ENCODE data around the gene LRRC23.

Gene LRRC23

GRCh38 chr12:6950811-6951540 lies 46.4 kb downstream of the LRRC23 start, which contains the start of gene PTPN6:
Gene PTPN6, plus strand, starts transcription at chr12:6951356. Its CDS starts 157 bp downstream, at chr12:6951513.
- Histone ChIP-seq H3K9me3 (ENCODE audit: control insufficient read depth in 2 of 2, low read length in 2 of 2) (no peaks in the 10 kb centered on the region), H3K4me3 (ENCODE audit: low read length in 2 of 2) (peak within 1 kb of the TSS; percentile 62 to 76), H3K9ac (ENCODE audit: low read depth in 1 of 2, low read length in 2 of 2) (peak within 1 kb of the TSS; percentile 67 to 72), H3K27me3 (ENCODE audit: control insufficient read depth in 2 of 2, insufficient read depth in 2 of 2, low read length in 2 of 2) (no peaks in the 10 kb centered on the region), H3K36me3 (ENCODE audit: control insufficient read depth in 2 of 2, insufficient read depth in 2 of 2, low read length in 2 of 2) (peaks cover 4 to 19% of the 10 kb centered on the region in 2 donors), H3K4me1 (ENCODE audit: control insufficient read depth in 2 of 2, insufficient read depth in 2 of 2, low read length in 2 of 2) (peaks cover 31 to 44% of the 10 kb centered on the region in 2 donors), H3K27ac (ENCODE audit: low read depth in 2 of 2, low read length in 2 of 2) (peak within 1 kb of the TSS; percentile 79 to 91)

DNA sequence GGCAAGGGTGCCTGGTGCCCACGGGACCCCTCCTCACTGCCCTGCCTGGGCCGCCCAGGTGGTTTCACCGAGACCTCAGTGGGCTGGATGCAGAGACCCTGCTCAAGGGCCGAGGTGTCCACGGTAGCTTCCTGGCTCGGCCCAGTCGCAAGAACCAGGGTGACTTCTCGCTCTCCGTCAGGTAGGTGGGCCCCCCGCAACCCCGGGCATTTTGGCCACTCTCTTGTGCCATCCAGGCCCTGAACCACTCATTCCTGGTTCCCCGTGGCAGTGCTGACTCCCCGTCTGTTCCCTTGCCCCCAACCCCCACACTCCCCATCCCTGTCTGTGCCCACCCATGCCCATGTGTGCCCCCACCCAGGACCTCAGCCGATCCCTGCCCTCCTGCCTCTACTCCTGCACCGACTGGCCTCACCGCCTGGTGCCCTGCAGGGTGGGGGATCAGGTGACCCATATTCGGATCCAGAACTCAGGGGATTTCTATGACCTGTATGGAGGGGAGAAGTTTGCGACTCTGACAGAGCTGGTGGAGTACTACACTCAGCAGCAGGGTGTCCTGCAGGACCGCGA lies 47.0 kb downstream of the LRRC23 start:
- Histone ChIP-seq H3K9ac (ENCODE audit: low read depth in 1 of 2, low read length in 2 of 2) (peak overlapping the region; percentile 67 to 72), H3K4me3 (ENCODE audit: low read length in 2 of 2) (peak overlapping the region; percentile 62 to 76), H3K27me3 (ENCODE audit: control insufficient read depth in 2 of 2, insufficient read depth in 2 of 2, low read length in 2 of 2) (no peaks in the 10 kb centered on the region), H3K27ac (ENCODE audit: low read depth in 2 of 2, low read length in 2 of 2) (peak overlapping the region; percentile 79 to 91), H3K4me1 (ENCODE audit: control insufficient read depth in 2 of 2, insufficient read depth in 2 of 2, low read length in 2 of 2) (peaks cover 30 to 42% of the 10 kb centered on the region in 2 donors), H3K36me3 (ENCODE audit: control insufficient read depth in 2 of 2, insufficient read depth in 2 of 2, low read length in 2 of 2) (peaks cover 4 to 22% of the 10 kb centered on the region in 2 donors), H3K9me3 (ENCODE audit: control insufficient read depth in 2 of 2, low read length in 2 of 2) (no peaks in the 10 kb centered on the region)

DNA sequence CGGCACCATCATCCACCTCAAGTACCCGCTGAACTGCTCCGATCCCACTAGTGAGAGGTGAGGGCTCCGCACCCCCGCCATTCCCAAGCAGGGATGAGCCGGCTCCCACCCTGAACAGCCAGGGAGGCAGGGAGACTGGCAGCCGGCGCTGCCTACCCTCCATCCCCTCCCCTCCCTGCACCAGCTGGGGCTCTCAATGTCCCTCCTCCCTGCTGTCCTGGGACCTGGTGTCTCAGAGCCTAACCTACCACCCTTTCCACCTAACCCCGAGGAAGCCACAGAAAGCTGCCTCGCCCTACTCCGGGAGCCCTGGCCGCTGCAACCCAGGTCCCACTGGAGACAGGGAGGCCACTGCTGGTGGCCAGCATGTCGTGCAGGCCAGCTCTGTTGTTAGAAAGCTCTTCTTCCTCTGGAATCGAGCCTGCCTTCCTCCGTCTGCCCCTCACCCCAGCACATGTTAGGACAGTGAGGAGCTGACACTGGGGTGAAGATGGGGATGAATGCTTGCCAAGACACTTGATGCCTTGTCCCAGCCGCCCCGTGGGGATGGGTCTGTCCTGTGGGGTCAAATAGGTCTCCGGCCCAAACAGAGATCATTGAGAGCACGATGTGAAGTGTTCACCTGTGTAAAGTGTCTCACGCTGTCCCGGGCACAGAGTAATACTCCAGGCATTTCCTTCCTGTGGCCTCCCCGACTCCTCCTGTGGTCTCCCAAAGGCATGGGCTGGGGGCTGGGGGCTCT lies 47.7 kb downstream of the LRRC23 start:
- H3K27ac ChIP-seq (ENCODE audit: low read depth in 2 of 2, low read length in 2 of 2) = peak overlapping the region; percentile 79 to 91
- H3K36me3 ChIP-seq (ENCODE audit: control insufficient read depth in 2 of 2, insufficient read depth in 2 of 2, low read length in 2 of 2) = peaks cover 7 to 28% of the 10 kb centered on the region in 2 donors
- no peaks in the 10 kb centered on the region for H3K9me3 ChIP-seq (ENCODE audit: control insufficient read depth in 2 of 2, low read length in 2 of 2)
- no peaks in the 10 kb centered on the region for H3K27me3 ChIP-seq (ENCODE audit: control insufficient read depth in 2 of 2, insufficient read depth in 2 of 2, low read length in 2 of 2)
- peaks cover 24 to 41% of the 10 kb centered on the region in 2 donors for H3K4me1 ChIP-seq (ENCODE audit: control insufficient read depth in 2 of 2, insufficient read depth in 2 of 2, low read length in 2 of 2)
- peak overlapping the region; percentile 62 to 76 for H3K4me3 ChIP-seq (ENCODE audit: low read length in 2 of 2)
- H3K9ac ChIP-seq (ENCODE audit: low read depth in 1 of 2, low read length in 2 of 2) = peak overlapping the region; percentile 67 to 72

- Histone ChIP-seq H3K4me3 (ENCODE audit: low read length in 2 of 2) (peak overlapping the region; percentile 62 to 76), H3K9ac (ENCODE audit: low read depth in 1 of 2, low read length in 2 of 2) (peak overlapping the region; percentile 67 to 72), H3K9me3 (ENCODE audit: control insufficient read depth in 2 of 2, low read length in 2 of 2) (no peaks in the 10 kb centered on the region)
Measured at GRCh38 chr12:6952863-6953441, 48.3 kb downstream of the LRRC23 start.

GRCh38 chr12:6953442-6954315 lies 49.1 kb downstream of the LRRC23 start:
- Histone ChIP-seq H3K9ac (ENCODE audit: low read depth in 1 of 2, low read length in 2 of 2) (peak overlapping the region; percentile 67 to 72), H3K4me1 (ENCODE audit: control insufficient read depth in 2 of 2, insufficient read depth in 2 of 2, low read length in 2 of 2) (peaks cover 29 to 53% of the 10 kb centered on the region in 2 donors), H3K27ac (ENCODE audit: low read depth in 2 of 2, low read length in 2 of 2) (peak overlapping the region; percentile 79 to 91), H3K27me3 (ENCODE audit: control insufficient read depth in 2 of 2, insufficient read depth in 2 of 2, low read length in 2 of 2) (no peaks in the 10 kb centered on the region), H3K36me3 (ENCODE audit: control insufficient read depth in 2 of 2, insufficient read depth in 2 of 2, low read length in 2 of 2) (peaks cover 7 to 36% of the 10 kb centered on the region in 2 donors), H3K9me3 (ENCODE audit: control insufficient read depth in 2 of 2, low read length in 2 of 2) (no peaks in the 10 kb centered on the region), H3K4me3 (ENCODE audit: low read length in 2 of 2) (peak overlapping the region; percentile 62 to 76)

More at GRCh38 chr12:6952863-6953441, 48.3 kb downstream of the LRRC23 start:
- Histone ChIP-seq H3K4me1 (ENCODE audit: control insufficient read depth in 2 of 2, insufficient read depth in 2 of 2, low read length in 2 of 2) (peaks cover 23 to 47% of the 10 kb centered on the region in 2 donors), H3K36me3 (ENCODE audit: control insufficient read depth in 2 of 2, insufficient read depth in 2 of 2, low read length in 2 of 2) (peaks cover 7 to 32% of the 10 kb centered on the region in 2 donors), H3K27me3 (ENCODE audit: control insufficient read depth in 2 of 2, insufficient read depth in 2 of 2, low read length in 2 of 2) (no peaks in the 10 kb centered on the region), H3K27ac (ENCODE audit: low read depth in 2 of 2, low read length in 2 of 2) (peak overlapping the region; percentile 79 to 91)

- Histone ChIP-seq H3K27ac (ENCODE audit: low read depth in 2 of 2, low read length in 2 of 2) (peak overlapping the region; percentile 43 to 72), H3K9ac (ENCODE audit: low read depth in 1 of 2, low read length in 2 of 2) (peak overlapping the region in 1 of 2 donors; percentile 17), H3K4me1 (ENCODE audit: control insufficient read depth in 2 of 2, insufficient read depth in 2 of 2, low read length in 2 of 2) (peaks cover 26 to 49% of the 10 kb centered on the region in 2 donors), H3K36me3 (ENCODE audit: control insufficient read depth in 2 of 2, insufficient read depth in 2 of 2, low read length in 2 of 2) (peaks cover 7 to 36% of the 10 kb centered on the region in 2 donors), H3K27me3 (ENCODE audit: control insufficient read depth in 2 of 2, insufficient read depth in 2 of 2, low read length in 2 of 2) (no peaks in the 10 kb centered on the region), H3K9me3 (ENCODE audit: control insufficient read depth in 2 of 2, low read length in 2 of 2) (no peaks in the 10 kb centered on the region), H3K4me3 (ENCODE audit: low read length in 2 of 2) (peak overlapping the region in 1 of 2 donors; percentile 76)
Measured at GRCh38 chr12:6954316-6955107, 49.9 kb downstream of the LRRC23 start.

DNA sequence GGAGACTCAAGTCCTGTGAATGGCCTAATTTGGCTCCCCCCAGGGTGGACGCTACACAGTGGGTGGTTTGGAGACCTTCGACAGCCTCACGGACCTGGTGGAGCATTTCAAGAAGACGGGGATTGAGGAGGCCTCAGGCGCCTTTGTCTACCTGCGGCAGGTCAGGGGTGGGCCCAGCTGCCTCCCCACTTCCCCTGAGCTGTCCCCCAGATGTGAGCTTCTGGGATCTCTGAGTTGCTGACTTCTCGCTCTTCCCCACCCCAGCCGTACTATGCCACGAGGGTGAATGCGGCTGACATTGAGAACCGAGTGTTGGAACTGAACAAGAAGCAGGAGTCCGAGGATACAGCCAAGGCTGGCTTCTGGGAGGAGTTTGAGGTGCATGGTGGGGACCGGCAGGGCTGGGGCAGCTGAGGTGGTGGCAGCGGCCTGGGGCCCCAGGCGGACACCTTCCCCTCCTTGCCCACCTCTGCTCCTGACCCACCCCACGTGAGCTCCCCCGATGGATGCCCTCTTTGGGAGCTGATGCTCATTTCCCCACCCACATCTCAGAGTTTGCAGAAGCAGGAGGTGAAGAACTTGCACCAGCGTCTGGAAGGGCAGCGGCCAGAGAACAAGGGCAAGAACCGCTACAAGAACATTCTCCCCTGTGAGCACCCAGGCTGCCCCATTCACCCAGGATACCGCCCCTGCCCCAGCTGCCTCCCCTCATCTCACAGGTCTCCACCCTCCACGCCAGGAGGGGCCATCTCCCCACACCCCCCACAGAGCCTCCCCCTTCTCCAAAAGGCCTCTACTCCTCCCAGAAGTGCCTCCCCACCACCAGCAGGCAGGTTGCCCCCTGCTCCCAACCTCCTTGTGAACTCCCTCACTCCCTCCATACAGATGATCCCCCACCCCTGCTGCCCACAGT lies 50.7 kb downstream of the LRRC23 start:
- Histone ChIP-seq H3K27ac (ENCODE audit: low read depth in 2 of 2, low read length in 2 of 2) (peak overlapping the region in 1 of 2 donors; percentile 72), H3K9me3 (ENCODE audit: control insufficient read depth in 2 of 2, low read length in 2 of 2) (no peaks in the 10 kb centered on the region), H3K4me1 (ENCODE audit: control insufficient read depth in 2 of 2, insufficient read depth in 2 of 2, low read length in 2 of 2) (peaks cover 31 to 53% of the 10 kb centered on the region in 2 donors)

DNA sequence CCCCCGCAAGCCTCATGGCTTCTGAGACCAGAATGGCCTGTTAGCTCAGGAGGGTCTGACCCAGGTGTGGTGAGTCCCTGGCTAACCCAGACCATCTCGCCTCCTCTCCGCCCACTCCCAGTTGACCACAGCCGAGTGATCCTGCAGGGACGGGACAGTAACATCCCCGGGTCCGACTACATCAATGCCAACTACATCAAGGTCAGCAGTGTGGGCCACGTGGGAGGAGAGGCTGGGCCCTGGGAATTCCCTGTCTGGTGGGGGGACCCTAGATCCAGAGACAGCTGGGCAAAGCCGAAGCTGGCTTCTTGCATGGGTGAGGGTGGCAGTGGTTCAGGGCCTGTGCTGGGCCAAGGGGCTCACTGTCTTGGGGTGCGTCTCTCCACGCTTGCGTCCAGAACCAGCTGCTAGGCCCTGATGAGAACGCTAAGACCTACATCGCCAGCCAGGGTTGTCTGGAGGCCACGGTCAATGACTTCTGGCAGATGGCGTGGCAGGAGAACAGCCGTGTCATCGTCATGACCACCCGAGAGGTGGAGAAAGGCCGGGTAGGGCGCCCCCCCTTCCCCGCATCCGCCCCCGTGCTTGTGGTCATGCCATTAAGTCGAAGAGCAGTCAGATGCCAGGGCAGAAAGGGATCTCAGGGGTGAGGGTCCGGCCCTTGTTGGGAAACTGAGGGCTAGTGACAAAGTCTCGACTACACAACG lies 51.6 kb downstream of the LRRC23 start:
- H3K27ac ChIP-seq (ENCODE audit: low read depth in 2 of 2, low read length in 2 of 2) = peak overlapping the region in 1 of 2 donors; percentile 48

More for the DNA sequence above, 50.7 kb downstream of the LRRC23 start:
- H3K36me3 ChIP-seq (ENCODE audit: control insufficient read depth in 2 of 2, insufficient read depth in 2 of 2, low read length in 2 of 2) = peaks cover 7 to 36% of the 10 kb centered on the region in 2 donors
- no peak overlapping the region for H3K9ac ChIP-seq (ENCODE audit: low read depth in 1 of 2, low read length in 2 of 2)
- H3K4me3 ChIP-seq (ENCODE audit: low read length in 2 of 2) = peak overlapping the region in 1 of 2 donors; percentile 76
- H3K27me3 ChIP-seq (ENCODE audit: control insufficient read depth in 2 of 2, insufficient read depth in 2 of 2, low read length in 2 of 2) = no peaks in the 10 kb centered on the region

More for the DNA sequence above, 51.6 kb downstream of the LRRC23 start:
- Histone ChIP-seq H3K27me3 (ENCODE audit: control insufficient read depth in 2 of 2, insufficient read depth in 2 of 2, low read length in 2 of 2) (no peaks in the 10 kb centered on the region), H3K4me1 (ENCODE audit: control insufficient read depth in 2 of 2, insufficient read depth in 2 of 2, low read length in 2 of 2) (peaks cover 34 to 55% of the 10 kb centered on the region in 2 donors), H3K9ac (ENCODE audit: low read depth in 1 of 2, low read length in 2 of 2) (no peak overlapping the region), H3K9me3 (ENCODE audit: control insufficient read depth in 2 of 2, low read length in 2 of 2) (no peaks in the 10 kb centered on the region), H3K4me3 (ENCODE audit: low read length in 2 of 2) (no peak overlapping the region), H3K36me3 (ENCODE audit: control insufficient read depth in 2 of 2, insufficient read depth in 2 of 2, low read length in 2 of 2) (peaks cover 7 to 36% of the 10 kb centered on the region in 2 donors)

Data from mucosa of rectum (tissue), 2 donors.